ACC112 (cell line): ENCODE data around the gene EHD4.

Experiments
- H2AFZ ChIP-seq: fragments of 200-600 bp; sonication (generic); one replicate; pipeline ENCODE4 v1.6.0; 2017; ENCODE audit warnings: antibody characterized with exemption, low read length; ENCODE audit not compliant: unreplicated experiment
- H3K27ac ChIP-seq: fragments of 200-600 bp; sonication (generic); 2 replicates; pipeline ENCODE4 v1.5.1; 2014; ENCODE audit warnings: low read depth, mild to moderate bottlenecking, antibody characterized with exemption, low read length, moderate library complexity
- H3K27me3 ChIP-seq: fragments of 200-600 bp; sonication (generic); 2 replicates; pipeline ENCODE4 v1.6.1; 2014; ENCODE audit warnings: mild to moderate bottlenecking, antibody characterized with exemption, low read length, moderate library complexity, mixed read lengths; ENCODE audit not compliant: insufficient read depth
- H3K36me3 ChIP-seq: fragments of 200-600 bp; sonication (generic); 2 replicates; pipeline ENCODE4 v1.6.1; 2016; ENCODE audit warnings: mild to moderate bottlenecking, antibody characterized with exemption, low read length, moderate library complexity, mixed read lengths; ENCODE audit not compliant: insufficient read depth
- H3K4me1 ChIP-seq: fragments of 200-600 bp; sonication (generic); one replicate; pipeline ENCODE4 v1.6.1; 2016; ENCODE audit warnings: low read length, mixed read lengths; ENCODE audit not compliant: insufficient read depth, unreplicated experiment, control insufficient read depth
- H3K4me3 ChIP-seq: fragments of 200-600 bp; sonication (generic); 2 replicates; pipeline ENCODE4 v1.5.1; 2014; ENCODE audit warnings: mild to moderate bottlenecking, low read depth, low read length
- H3K79me2 ChIP-seq: fragments of 200-600 bp; sonication (generic); one replicate; pipeline ENCODE4 v1.6.0; 2016; ENCODE audit warnings: low read length; ENCODE audit not compliant: control insufficient read depth, unreplicated experiment, insufficient read depth

Gene EHD4

GRCh38 chr15:41856262-41856661 lies 116.1 kb downstream of the EHD4 start:
- no peaks in the 10 kb centered on the region for H3K36me3 ChIP-seq
- H2AFZ ChIP-seq: no peak overlapping the region
- no peak overlapping the region for H3K4me3 ChIP-seq
- no peaks in the 10 kb centered on the region for H3K27me3 ChIP-seq
- no peaks in the 10 kb centered on the region for H3K4me1 ChIP-seq
- no peak overlapping the region for H3K27ac ChIP-seq
- H3K79me2 ChIP-seq: no peaks in the 10 kb centered on the region

DNA sequence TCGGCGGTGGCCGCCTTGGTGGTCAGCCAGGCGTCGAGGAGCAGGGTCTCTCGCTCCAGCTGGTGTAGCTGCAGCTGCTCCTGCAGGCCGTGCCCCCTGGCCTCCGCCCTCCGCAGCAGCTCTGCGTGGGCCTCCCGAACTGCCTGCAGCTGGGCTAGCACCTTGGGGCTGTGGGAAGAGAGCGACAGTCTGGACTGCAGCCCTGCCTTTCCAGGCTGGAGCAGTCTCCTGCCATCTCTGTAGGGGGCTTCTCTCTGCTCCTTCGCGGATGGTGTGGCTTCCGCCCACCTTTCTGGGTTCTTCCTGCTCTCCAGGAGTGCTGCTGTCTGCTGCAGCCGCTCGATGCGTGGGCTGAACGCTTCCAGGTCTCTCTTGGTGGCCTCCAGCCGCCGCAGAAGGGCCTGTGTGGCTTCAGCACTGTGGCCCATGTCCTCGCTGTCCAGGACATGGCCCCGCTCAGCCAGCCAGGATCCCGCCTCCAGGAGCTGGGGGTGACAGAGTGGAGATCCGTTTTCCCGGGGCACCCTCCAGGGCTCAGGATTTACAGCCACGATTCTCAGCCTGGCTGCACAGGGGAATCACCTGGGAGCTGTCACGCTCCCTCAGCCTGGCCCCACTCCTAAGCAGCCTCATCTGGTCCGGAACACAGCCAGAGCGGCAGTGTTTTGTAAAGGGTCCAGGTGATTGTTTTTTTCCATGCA lies 116.9 kb downstream of the EHD4 start:
- H3K36me3 ChIP-seq: no peaks in the 10 kb centered on the region
- no peak overlapping the region for H3K27ac ChIP-seq
- no peaks in the 10 kb centered on the region for H3K79me2 ChIP-seq
- no peaks in the 10 kb centered on the region for H3K4me1 ChIP-seq
- H3K27me3 ChIP-seq: no peaks in the 10 kb centered on the region
- no peak overlapping the region for H3K4me3 ChIP-seq
- no peak overlapping the region for H2AFZ ChIP-seq

DNA sequence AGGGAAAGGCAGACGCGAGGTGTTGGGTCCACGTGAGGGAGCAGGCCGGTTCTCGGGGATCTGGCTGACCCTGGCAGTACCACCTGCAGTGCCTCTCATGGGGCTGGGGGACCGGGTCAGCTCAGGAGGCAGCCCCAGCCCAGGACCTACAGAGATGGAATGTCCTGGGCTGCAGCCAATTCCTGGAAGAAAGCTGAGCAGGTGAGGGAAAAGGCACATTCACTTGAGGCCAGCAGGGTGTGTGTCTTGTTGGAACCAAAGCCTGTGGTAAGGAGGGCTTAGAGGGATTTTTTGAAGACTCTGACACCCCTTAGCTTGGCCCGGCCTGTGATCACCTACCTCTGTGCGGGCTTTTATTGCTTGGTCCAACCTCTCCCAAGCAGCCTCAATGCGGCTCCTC lies 117.9 kb downstream of the EHD4 start:
- H3K79me2 ChIP-seq: no peaks in the 10 kb centered on the region
- H3K4me1 ChIP-seq: no peaks in the 10 kb centered on the region
- no peak overlapping the region for H3K27ac ChIP-seq
- H2AFZ ChIP-seq: no peak overlapping the region
- H3K36me3 ChIP-seq: no peaks in the 10 kb centered on the region
- no peaks in the 10 kb centered on the region for H3K27me3 ChIP-seq
- no peak overlapping the region for H3K4me3 ChIP-seq

GRCh38 chr15:41853831-41854230 lies 118.5 kb downstream of the EHD4 start:
- Histone ChIP-seq H3K4me1 (no peaks in the 10 kb centered on the region), H2AFZ (no peak overlapping the region), H3K27ac (no peak overlapping the region), H3K36me3 (no peaks in the 10 kb centered on the region), H3K79me2 (no peaks in the 10 kb centered on the region), H3K4me3 (no peak overlapping the region), H3K27me3 (no peaks in the 10 kb centered on the region)

GRCh38 chr15:41852736-41853590 lies 119.4 kb downstream of the EHD4 start:
- H3K27me3 ChIP-seq: no peaks in the 10 kb centered on the region
- H3K4me1 ChIP-seq: no peaks in the 10 kb centered on the region
- H3K36me3 ChIP-seq: no peaks in the 10 kb centered on the region
- no peak overlapping the region for H2AFZ ChIP-seq
- no peak overlapping the region for H3K4me3 ChIP-seq
- H3K27ac ChIP-seq: no peak overlapping the region
- no peaks in the 10 kb centered on the region for H3K79me2 ChIP-seq

- no peaks in the 10 kb centered on the region for H3K79me2 ChIP-seq
Observed at GRCh38 chr15:41851755-41852370, 120.5 kb downstream of the EHD4 start.

DNA sequence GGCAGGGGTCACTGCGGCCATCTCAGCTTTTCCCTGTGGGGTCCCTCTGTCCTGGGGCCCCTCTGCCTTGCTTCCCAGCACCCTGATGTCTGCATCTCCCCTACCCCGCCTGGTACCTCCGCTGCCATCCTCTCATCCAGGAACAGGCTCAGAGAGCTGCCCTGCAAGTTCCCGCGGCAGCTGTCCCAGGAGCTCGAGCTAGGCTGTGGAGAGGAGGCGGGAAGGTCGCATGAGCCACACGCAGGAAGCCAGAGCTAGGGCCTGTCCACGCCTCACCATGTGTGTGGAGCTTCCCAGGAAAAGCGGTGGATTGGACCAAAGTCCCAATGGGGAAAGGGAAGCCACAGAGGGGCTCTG lies 121.2 kb downstream of the EHD4 start:
- no peaks in the 10 kb centered on the region for H3K27me3 ChIP-seq
- no peaks in the 10 kb centered on the region for H3K79me2 ChIP-seq
- H2AFZ ChIP-seq: no peak overlapping the region
- no peak overlapping the region for H3K27ac ChIP-seq
- H3K4me1 ChIP-seq: no peaks in the 10 kb centered on the region
- H3K4me3 ChIP-seq: no peak overlapping the region
- H3K36me3 ChIP-seq: no peaks in the 10 kb centered on the region

More at GRCh38 chr15:41851755-41852370, 120.5 kb downstream of the EHD4 start:
- Histone ChIP-seq H3K27ac (no peak overlapping the region), H3K4me3 (no peak overlapping the region), H3K27me3 (no peaks in the 10 kb centered on the region), H3K36me3 (no peaks in the 10 kb centered on the region), H2AFZ (no peak overlapping the region), H3K4me1 (no peaks in the 10 kb centered on the region)

DNA sequence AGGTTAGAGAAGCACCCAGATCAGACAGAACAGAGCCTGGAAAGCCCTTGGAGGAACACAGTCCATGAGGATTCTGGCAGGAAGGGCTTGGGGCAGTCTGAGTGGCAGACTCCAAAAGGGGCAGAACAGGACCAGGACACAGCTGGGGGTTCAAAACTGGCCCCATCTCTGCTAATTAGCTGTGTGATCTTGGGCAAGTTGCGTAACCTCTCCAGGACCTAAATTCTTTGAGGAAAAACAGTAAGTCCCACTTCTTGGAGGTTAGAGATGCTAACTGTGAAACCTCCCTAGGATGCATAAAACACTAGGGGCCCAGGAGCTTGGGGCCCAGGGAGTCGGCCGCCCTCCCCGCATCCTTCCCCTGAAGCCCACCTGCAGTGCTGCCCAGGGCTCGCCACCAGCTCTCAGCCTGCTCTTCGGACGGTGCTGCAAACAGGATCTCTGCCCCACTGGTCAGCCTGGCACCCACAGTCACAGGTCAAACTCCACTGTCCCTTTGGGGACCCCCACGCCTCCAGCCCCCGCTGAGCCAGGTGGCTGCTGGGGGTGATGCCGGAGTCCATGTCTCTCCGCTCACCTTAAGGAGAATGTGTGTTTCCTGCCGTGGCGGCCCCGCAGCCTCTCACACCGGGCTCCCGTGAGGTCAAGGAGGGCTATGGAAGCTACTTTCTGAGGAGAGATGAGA lies 121.7 kb downstream of the EHD4 start:
- Histone ChIP-seq H3K79me2 (no peaks in the 10 kb centered on the region), H3K4me3 (no peak overlapping the region)

GRCh38 chr15:41849861-41850260 lies 122.5 kb downstream of the EHD4 start:
- no peak overlapping the region for H3K27ac ChIP-seq
- no peaks in the 10 kb centered on the region for H3K79me2 ChIP-seq
- H3K4me1 ChIP-seq: no peaks in the 10 kb centered on the region
- no peak overlapping the region for H2AFZ ChIP-seq
- no peaks in the 10 kb centered on the region for H3K27me3 ChIP-seq
- no peak overlapping the region for H3K4me3 ChIP-seq
- no peaks in the 10 kb centered on the region for H3K36me3 ChIP-seq

More for the DNA sequence above, 121.7 kb downstream of the EHD4 start:
- Histone ChIP-seq H3K36me3 (no peaks in the 10 kb centered on the region), H3K4me1 (no peaks in the 10 kb centered on the region), H3K27ac (no peak overlapping the region), H3K27me3 (no peaks in the 10 kb centered on the region), H2AFZ (no peak overlapping the region)

- H3K79me2 ChIP-seq: no peaks in the 10 kb centered on the region
Observed at GRCh38 chr15:41849204-41849603, 123.2 kb downstream of the EHD4 start.

More at GRCh38 chr15:41849204-41849603, 123.2 kb downstream of the EHD4 start:
- H3K4me3 ChIP-seq: no peak overlapping the region
- H3K4me1 ChIP-seq: no peaks in the 10 kb centered on the region
- no peak overlapping the region for H3K27ac ChIP-seq
- no peaks in the 10 kb centered on the region for H3K36me3 ChIP-seq
- H2AFZ ChIP-seq: no peak overlapping the region
- H3K27me3 ChIP-seq: no peaks in the 10 kb centered on the region
